Hepatic stellate cell (primary cell): ENCODE results near the gene CHD3.
"Not testable (repeated sequence)": the region's sequence is repeated elsewhere in the genome, so short reads cannot be mapped to it uniquely, and the experiment has no call there.

Experiments used
- DNase-seq: peaks from one replicate; pipeline ENCODE4 v3.0.0; 2011; ENCODE audit warnings: low spot score

CHD3 gene

GRCh38 chr17:7931709-7932482 lies 43.3 kb downstream of the CHD3 start, which contains the start of the genes CNTROB and TRAPPC1:
Gene CNTROB, plus strand, starts transcription at chr17:7932206. Its CDS starts 874 bp downstream, at chr17:7933080.
Gene TRAPPC1, minus strand, starts transcription at chr17:7931946. Its CDS starts 117 bp downstream, at chr17:7931829.
- DNase-seq = peak; percentile 100

GRCh38 chr17:7932483-7932891 lies 43.9 kb downstream of the CHD3 start:
- DNase-seq = peak; percentile 56

- peak; percentile 77 for DNase-seq
Measured at GRCh38 chr17:7932949-7933348, 44.4 kb downstream of the CHD3 start.

- DNase-seq = no peak
Measured at GRCh38 chr17:7935859-7936258, 47.3 kb downstream of the CHD3 start.

- no peak for DNase-seq
Measured at GRCh38 chr17:7940034-7940433, 51.4 kb downstream of the CHD3 start.

GRCh38 chr17:7940743-7941142 lies 52.2 kb downstream of the CHD3 start:
- DNase-seq = no peak

GRCh38 chr17:7943291-7943690 lies 54.7 kb downstream of the CHD3 start:
- no peak for DNase-seq

- DNase-seq = no peak
Measured at GRCh38 chr17:7944326-7944725, 55.7 kb downstream of the CHD3 start.

GRCh38 chr17:7945651-7946050 lies 57.1 kb downstream of the CHD3 start:
- DNase-seq = no peak

- DNase-seq = no peak
Measured at GRCh38 chr17:7946441-7946840, 57.9 kb downstream of the CHD3 start.

- DNase-seq = peak; percentile 50
Measured at GRCh38 chr17:7947651-7948050, 59.1 kb downstream of the CHD3 start.

- no peak for DNase-seq
Measured at GRCh38 chr17:7950578-7950977, 62.0 kb downstream of the CHD3 start.

- DNase-seq = no peak
Measured at GRCh38 chr17:7951143-7951792, 62.7 kb downstream of the CHD3 start.

- not testable (repeated sequence) for DNase-seq
Measured at GRCh38 chr17:7953266-7953665, 64.7 kb downstream of the CHD3 start.

- no peak for DNase-seq
Measured at GRCh38 chr17:7955414-7956227, 67.0 kb downstream of the CHD3 start.

GRCh38 chr17:7956228-7956965 lies 67.8 kb downstream of the CHD3 start:
- peak; percentile 37 for DNase-seq

GRCh38 chr17:7959503-7960253 lies 71.1 kb downstream of the CHD3 start:
- DNase-seq = no peak

GRCh38 chr17:7961421-7961820 lies 72.8 kb downstream of the CHD3 start:
- no peak for DNase-seq
